ENCODE data around the gene ATG9B.
A peak's percentile ranks its signal among the peaks of the same experiment; 100 is the strongest.

ATG9B gene

GRCh38 chr7:151068069-151068773 is 43.9 kb upstream of the ATG9B start:
- TF ChIP-seq CTCF (IDR thresholded peaks at IDR 0.05; ENCODE audit: insufficient read depth, low read depth, low read length, missing control alignments), result no peak
- no peak for DNase-seq (ENCODE audit: low read depth)
- no peak overlapping the region for H3K4me3 ChIP-seq (ENCODE audit: low read length)

- DNase-seq (ENCODE audit: low read depth), result no peak
- TF ChIP-seq CTCF (IDR thresholded peaks at IDR 0.05; ENCODE audit: insufficient read depth, low read depth, low read length, missing control alignments), result no peak
- H3K4me3 ChIP-seq (ENCODE audit: low read length), result no peak overlapping the region
These were observed 42.1 kb upstream of the ATG9B start for GRCh38 chr7:151066273-151066974.

GRCh38 chr7:151065516-151065915 is 41.2 kb upstream of the ATG9B start:
- no peak overlapping the region for H3K4me3 ChIP-seq (ENCODE audit: low read length)
- DNase-seq (ENCODE audit: low read depth), result no peak
- TF ChIP-seq CTCF (IDR thresholded peaks at IDR 0.05; ENCODE audit: insufficient read depth, low read depth, low read length, missing control alignments), result no peak

- DNase-seq (ENCODE audit: low read depth), result no peak
These were observed 40.7 kb upstream of the ATG9B start for GRCh38 chr7:151064993-151065392.

GRCh38 chr7:151064454-151064853 is 40.2 kb upstream of the ATG9B start:
- no peak for TF ChIP-seq CTCF (IDR thresholded peaks at IDR 0.05; ENCODE audit: insufficient read depth, low read depth, low read length, missing control alignments)
- no peak overlapping the region for H3K4me3 ChIP-seq (ENCODE audit: low read length)
- no peak for DNase-seq (ENCODE audit: low read depth)

More at GRCh38 chr7:151064993-151065392, 40.7 kb upstream of the ATG9B start:
- no peak overlapping the region for H3K4me3 ChIP-seq (ENCODE audit: low read length)
- no peak for TF ChIP-seq CTCF (IDR thresholded peaks at IDR 0.05; ENCODE audit: insufficient read depth, low read depth, low read length, missing control alignments)

GRCh38 chr7:151063212-151063561 is 38.9 kb upstream of the ATG9B start:
- TF ChIP-seq CTCF (IDR thresholded peaks at IDR 0.05; ENCODE audit: insufficient read depth, low read depth, low read length, missing control alignments), result no peak
- no peak overlapping the region for H3K4me3 ChIP-seq (ENCODE audit: low read length)
- peak; percentile 48 for DNase-seq (ENCODE audit: low read depth)

Data from epithelial cell of esophagus (primary cell).